Right lung (tissue), 5 donors: ENCODE data around the gene ABCC4. TPM values are rescaled to one million over a fixed set of nuclear protein-coding genes. Genes with fewer than 3 reads are reported as not detected.
"Not testable (repeated sequence)": the region's sequence is repeated elsewhere in the genome, so short reads cannot be mapped to it uniquely, and the experiment has no call there.

Experiments used
- DNase-seq, 2 donors: peaks; one replicate each; pipeline ENCODE4 v3.0.0-alpha.2; 2013
- polyA plus RNA-seq, 5 donors: library from polyadenylated mRNA; unstranded; fragments of 120-200 nt; gene quantifications; one replicate each; pipeline versions ENCODE4 v1.2.1 to v1.2.3, GENCODE V29; 2013; ENCODE audit warnings: inconsistent platforms in 1 of 5, low replicate concordance in 1 of 5; ENCODE audit not compliant: insufficient read length in 5 of 5, insufficient read depth in 1 of 5

The ABCC4 gene
- polyA plus RNA-seq, 5 donors = 26.3 to 53.0 (median 42.0) TPM

GRCh38 chr13:95231393-95231792, 69.9 kb downstream of the ABCC4 start:
- DNase-seq = no peak

- no peak for DNase-seq
These were observed 71.4 kb downstream of the ABCC4 start for GRCh38 chr13:95229855-95230254.

DNA sequence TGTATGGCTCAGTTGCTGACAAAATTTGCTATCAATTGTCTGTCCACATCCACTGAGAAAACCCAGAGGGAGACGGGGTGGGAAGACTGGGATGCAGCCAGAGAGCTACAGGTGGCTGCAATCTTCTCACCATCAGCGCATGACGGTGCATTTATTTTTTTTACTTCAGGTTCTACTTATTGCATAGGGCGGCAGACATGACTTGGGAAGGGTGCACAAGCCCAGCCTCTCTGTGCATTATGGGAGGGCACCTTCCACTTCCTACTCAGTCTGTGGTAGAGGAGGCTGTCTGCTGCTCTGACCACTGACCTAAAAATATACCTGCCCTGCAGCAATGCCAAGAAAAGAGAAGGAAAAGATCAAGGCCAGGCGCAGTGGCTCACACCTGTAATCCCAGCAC, 73.1 kb downstream of the ABCC4 start:
- no peak for DNase-seq

DNA sequence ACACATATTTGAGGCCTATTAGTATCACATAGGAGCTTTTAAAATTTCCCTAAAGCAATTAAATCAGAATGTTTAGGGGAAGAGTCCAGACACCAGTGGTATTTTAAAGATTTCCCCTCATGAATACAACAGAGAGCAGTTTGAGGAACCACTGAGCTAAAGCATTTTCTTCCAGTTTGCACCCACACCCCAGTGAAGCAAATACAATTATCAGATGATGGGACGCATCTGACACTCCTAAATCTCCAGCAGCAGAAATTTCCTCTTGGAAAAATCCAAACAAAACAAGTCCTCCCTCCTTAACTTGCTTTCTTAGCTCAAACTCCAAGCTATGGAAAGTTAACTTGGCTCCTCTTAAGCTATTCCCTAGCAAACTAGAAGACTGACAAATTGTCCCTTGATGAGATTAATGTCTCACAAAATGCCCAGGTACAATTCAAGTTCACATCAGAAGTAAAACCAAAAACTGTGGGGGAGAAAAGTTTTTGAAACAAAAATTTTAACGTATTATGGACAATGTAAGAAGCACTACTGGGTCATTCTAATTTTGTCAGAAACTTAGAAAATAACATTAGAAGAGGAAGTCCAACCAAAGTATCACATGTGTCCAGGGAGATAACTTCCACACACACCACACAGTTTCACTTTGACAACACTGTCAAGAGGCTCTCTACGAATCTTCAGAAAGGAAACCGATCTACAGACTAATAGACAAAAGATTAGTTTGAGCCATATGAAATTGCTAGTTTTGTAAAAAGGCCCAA, 74.1 kb downstream of the ABCC4 start:
- no peak for DNase-seq

- no peak for DNase-seq
These were observed 74.8 kb downstream of the ABCC4 start for GRCh38 chr13:95226476-95226875.

- no peak for DNase-seq
These were observed 75.2 kb downstream of the ABCC4 start for GRCh38 chr13:95226050-95226449.

DNA sequence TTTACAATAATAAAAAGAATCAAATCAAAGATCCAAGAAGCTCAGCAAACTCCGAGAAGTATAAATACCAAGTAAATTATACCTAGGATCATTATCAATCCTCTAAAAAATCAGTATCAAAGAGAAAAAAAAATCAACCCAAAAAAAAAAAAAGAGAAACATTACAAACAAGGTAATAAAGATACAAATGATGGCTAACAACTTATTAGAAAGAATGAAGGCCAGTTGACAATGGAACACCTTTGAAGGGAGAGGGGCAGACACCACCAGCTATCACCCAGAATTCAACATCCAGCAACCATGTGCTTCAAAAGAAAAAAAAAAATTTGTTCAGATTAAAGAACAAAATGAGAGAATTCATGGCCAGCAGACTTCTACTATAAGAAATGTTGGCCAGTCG, 77.2 kb downstream of the ABCC4 start:
- no peak for DNase-seq

GRCh38 chr13:95222733-95223018, 78.6 kb downstream of the ABCC4 start:
- DNase-seq = no peak

DNA sequence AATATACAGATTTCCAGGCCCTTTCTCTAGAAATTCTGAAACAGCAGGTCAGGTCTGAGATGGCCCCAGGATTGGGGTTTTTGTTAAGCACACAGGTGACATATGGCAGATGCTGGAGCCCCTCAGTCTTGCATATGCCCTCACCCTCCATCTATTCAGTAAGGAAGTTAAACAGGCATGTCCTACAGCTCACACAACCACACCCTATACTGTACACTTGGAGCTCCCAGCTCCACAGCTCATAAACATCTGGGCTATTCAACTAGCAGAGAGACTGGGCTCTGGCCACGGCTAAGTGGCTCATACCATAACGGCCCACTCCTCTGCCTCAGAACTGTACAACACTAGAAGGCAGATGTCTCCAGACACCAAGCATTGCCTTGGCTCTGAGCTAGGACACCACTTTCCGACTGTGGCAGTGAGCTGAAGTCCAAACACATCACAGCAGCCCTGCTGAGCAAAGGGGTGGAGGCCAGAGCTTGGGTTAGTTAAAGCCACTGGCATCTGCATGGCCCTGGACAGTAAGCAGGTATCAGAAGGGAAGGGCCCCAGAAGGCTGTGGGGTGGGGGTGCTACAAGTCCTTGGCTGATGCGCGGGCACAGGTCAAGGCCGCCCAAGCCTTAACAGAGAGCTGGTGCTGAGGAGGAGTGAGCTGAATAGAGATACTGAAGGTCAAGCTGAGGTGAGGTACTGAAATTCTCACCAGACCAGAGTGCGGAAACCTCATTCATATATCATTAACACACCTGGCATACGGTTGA, 79.1 kb downstream of the ABCC4 start:
- DNase-seq = no peak

GRCh38 chr13:95220611-95221010, 80.6 kb downstream of the ABCC4 start:
- no peak for DNase-seq

DNA sequence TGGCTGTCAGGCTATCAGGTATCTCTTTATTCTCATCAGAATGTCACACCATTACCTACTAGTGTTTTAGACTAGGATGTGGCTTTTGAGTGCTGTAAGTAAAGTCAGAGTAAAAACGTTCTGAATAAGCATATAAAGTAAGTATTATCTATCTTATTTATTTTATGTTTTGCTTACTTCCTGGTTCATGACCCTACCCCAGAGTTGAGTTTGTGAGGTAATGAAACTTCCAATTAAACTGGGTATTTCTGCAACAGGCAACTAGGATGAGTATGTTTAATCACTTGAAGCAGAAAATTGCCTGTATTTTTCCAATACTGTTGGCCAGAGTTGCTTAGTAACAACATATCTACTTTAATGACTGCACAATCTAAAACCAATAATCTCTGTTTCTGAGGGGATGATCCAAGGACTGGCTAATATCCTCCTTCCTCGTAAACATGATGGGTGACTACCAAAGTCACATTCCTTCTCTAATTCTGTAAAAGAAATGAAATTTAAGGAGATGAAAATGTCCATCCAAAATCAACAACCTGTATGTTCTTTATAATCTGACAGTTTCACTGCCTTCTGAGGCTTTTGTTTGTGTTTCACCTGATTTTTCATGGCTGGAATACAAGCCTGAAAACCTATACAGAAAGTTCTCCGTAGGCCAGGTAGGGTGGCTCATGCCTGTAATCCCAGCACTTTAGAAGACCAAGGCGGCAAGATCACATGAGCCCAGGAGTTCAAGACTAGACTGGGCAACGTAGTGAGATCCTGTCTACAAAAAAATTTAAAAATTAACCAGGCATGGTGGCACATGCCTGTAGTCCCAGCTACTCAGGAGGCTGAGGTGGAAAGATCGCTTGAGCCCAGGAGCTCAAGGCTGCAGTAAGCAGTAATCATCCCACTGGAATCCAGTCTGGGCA, 83.1 kb downstream of the ABCC4 start:
- DNase-seq = no peak

GRCh38 chr13:95216182-95216581, 85.1 kb downstream of the ABCC4 start:
- DNase-seq = no peak

DNA sequence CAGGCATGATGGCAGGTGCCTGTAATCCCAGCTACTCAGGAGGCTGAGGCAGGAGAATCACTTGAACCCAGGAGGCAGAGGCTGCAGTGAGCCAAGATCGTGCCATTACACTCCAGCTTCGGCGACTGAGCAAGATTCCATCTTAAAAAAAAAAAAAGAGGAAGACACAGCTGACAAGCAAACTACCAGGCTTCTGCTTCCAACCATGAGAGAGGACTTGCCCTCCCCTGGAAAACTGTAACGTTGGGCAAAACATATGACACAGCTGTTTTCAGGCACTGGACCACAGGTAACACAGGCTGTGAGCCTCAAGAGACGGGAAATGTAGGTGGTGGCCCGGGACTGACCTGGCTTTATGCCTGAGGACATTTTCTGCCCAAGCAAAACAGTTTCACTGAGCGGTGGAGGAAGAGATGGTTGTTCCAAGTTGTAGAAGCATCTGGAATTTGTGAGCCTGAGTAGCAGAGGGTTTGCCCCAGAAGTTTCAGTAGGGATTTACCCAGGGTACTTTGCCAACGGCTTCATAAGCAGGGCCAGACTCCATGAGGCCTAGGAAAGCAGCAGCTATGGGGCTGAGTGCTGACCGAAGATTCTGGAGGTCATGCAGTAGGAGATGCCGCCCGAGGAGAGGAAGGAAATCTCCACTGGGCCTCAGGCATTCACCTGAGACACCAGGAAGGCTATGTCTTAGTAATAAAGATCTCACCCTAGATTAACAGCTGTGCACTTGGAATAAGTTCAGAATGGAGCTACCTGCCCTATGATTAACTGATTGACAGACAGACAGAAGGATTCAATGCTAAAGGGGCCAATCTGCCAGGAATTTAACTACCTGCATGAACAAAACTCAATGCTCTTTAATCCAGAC, 88.0 kb downstream of the ABCC4 start:
- no peak for DNase-seq

DNA sequence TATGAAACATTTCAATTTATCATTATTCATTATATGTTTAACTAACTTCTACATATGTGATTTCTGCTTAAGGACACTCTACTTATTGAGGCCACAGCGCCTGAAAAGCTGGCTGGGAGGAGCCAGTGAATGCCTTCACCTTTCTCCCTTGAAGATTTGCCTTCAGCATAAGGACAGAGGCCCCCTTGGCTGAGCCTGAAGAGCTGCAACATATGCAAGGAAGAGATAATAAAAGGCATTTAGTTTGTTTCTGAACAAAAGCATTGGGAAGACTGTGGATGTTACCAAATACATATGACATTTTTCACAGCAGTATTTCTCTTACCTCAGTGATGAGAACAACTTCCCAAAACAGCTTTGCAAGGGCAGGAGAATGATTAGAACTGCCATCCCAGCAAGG, 92.1 kb downstream of the ABCC4 start:
- DNase-seq = no peak

- no peak for DNase-seq
These were observed 93.4 kb downstream of the ABCC4 start for GRCh38 chr13:95207769-95208366.

DNA sequence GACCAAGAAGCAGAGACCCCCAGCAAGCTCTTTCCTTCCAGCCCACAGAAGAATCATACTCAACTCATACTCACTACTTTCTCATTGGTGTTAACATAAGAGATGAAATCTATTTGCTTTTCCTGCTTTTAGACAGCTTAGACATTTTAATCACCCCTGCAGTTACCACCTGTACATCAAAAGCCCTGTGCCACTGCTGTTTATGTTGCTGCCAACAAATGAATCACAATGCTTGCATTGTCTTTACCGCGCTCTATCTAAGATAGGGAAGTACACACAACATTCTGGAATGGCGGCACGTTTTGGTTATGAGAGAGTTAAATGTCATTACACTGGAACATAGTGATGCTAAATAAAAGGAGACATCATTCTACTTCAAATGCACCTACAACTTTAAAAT, 95.1 kb downstream of the ABCC4 start:
- no peak for DNase-seq

DNA sequence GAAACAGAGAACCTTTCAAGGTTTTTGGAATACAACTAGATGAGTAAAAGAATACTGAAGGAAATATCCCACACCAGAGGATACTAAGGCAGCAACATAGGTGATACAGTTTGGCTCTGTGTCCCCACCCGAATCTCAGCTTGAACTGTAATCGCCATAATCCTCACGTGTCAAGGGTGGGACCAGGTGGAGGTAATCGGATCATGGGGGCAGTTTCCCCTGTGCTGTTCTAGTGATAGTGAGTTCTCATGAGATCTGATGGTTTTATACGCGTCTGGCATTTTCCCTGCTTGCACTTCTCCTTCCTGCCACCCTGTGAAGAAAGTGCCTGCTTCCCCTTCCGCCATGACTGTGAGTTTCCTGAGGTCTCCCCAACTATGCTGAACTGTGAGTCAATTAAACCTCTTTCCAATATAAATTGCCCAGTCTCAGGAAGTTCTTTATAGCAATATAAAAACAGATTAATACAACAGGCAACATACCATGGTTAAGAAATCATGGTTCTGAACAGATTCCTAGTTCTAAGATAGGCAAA, 97.0 kb downstream of the ABCC4 start:
- DNase-seq = no peak

DNA sequence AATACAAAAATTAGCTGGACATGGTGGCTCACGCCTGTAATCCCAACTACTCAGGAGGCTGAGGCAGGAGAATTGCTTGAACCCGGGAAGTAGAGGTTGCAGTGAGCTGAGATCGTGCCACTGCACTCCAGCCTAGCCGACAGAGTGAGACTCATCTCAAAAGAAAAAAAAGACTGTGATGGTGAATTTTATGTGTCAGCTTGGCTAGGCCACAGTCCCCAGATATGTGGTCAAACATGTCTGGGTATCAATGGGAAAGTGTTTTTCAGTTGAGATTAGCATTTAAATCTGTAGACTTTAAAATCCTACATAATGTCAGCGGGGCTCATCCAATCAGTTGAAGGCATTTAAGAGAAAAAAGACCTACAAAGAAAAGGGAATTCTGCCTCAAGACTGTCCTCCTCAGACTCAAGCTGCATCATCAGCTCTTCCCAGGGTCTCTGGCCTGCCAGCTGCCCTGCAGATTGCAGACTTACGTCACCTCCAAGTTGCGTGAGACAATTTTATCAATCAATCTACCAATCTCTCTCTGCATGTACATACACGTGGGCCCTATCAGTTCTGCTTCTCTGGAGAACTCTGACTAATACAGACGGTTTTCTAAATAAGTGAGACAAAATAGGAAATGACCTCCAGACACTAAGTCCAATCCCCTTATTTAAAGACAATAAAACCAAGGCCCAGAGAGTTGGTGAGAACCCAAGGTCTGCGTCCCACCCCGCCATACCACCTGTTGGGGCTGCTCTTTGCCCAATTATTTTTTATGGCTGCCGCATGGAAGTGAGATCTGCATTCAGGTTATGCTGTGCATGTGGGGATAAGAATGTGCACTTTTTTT, 99.2 kb downstream of the ABCC4 start:
- DNase-seq = no peak

- DNase-seq = not testable (repeated sequence)
These were observed 100.8 kb downstream of the ABCC4 start for GRCh38 chr13:95200386-95200957.

DNA sequence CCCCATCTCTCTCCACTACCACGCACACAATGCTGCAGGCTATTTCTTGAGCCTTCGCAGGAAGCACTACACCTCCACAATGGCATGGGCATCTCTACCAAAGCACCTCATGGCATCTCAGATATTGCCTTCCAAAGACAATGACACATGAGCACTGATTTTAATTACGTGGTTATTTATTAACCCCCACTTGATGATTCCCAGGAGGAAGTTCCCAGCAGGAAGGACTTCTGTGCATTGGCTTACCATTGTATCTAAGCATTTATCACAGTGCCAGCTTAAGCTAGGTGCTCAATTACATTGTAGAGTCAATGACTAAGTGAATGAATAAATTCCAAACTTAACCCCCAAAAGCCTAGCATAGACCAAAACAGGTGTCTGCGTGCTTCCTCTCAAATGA, 101.4 kb downstream of the ABCC4 start:
- no peak for DNase-seq
